Glomerular visceral epithelial cell (primary cell): ENCODE data around the gene APBA3.

ENCODE experiments used
- DNase-seq: peaks from one replicate; pipeline ENCODE4 v3.0.0-alpha.2; 2016; ENCODE audit errors: extremely low spot score

The APBA3 gene, protein sequence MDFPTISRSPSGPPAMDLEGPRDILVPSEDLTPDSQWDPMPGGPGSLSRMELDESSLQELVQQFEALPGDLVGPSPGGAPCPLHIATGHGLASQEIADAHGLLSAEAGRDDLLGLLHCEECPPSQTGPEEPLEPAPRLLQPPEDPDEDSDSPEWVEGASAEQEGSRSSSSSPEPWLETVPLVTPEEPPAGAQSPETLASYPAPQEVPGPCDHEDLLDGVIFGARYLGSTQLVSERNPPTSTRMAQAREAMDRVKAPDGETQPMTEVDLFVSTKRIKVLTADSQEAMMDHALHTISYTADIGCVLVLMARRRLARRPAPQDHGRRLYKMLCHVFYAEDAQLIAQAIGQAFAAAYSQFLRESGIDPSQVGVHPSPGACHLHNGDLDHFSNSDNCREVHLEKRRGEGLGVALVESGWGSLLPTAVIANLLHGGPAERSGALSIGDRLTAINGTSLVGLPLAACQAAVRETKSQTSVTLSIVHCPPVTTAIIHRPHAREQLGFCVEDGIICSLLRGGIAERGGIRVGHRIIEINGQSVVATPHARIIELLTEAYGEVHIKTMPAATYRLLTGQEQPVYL

DNA sequence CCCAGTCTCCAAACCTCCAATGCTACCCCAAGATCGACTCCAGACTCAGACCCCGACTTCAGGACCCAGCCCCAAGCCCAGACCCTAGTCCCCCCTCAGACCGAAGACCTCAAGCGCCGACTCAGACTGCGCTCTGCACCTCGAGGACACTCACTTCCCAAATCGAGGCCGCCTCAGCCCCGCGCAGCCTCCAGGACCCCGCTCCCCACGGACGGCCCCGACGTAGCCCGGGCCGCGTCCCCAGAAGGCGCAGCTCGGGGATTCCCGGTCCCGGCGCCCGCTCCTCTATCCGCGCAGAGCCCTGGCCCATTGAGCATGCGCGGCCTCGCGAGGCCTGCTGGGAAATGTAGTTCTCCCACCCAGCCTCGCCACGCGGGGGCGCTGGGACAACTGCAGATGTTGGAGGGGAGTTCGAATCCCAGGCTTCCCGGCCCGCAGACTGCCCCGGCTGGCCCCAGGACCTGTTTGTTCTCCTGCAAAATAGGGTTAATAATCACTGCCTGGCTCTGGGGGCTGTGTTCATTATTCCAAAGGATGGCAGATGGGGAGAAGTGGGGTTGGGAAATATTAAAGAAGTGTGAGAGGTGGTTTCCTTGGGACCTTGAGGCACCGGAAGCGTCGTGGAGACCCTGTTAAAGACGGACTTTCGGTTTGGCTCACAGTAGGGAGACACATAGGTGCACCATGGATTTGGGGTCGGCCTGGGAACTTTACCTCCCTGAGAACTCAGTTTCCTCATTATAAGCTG is at the start of gene APBA3:
Gene APBA3, minus strand, starts transcription at position 311 of the 748 bp plus-strand sequence. CDS start 1,428 bp downstream, outside the sequence.
- peak; percentile 90 for DNase-seq

DNA sequence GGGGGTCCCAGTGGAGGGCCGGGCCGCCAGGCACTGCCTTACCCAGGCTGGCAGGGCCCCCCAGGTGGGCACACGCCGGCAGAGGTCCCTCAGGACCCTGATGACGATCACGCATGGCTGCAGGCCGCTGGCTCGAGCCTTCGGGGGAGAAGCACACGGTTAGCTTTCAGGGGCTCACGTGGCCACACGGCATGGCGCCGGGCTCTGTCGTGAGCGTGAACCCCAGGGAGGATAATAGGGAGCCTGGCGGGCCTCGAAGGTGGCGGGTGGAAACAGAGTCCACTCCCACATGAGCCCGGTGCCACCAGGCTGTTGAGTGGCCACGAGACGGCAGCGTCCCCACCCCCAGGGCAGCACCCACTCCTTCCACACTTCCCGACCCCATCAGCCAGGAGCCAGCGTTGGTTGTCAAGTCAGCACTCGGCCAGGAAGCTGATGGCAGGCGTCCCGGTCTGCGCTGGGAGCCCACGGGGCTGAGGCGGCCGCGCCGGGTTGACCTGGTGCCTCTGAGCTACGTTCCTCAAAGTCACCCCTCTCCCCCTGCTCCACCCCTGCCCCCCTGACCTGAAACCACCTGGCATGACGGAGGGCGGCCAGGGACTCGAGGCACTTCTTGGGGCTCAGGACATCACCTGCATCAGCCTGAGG is 49.3 kb upstream of the APBA3 start:
- no peak for DNase-seq

DNA sequence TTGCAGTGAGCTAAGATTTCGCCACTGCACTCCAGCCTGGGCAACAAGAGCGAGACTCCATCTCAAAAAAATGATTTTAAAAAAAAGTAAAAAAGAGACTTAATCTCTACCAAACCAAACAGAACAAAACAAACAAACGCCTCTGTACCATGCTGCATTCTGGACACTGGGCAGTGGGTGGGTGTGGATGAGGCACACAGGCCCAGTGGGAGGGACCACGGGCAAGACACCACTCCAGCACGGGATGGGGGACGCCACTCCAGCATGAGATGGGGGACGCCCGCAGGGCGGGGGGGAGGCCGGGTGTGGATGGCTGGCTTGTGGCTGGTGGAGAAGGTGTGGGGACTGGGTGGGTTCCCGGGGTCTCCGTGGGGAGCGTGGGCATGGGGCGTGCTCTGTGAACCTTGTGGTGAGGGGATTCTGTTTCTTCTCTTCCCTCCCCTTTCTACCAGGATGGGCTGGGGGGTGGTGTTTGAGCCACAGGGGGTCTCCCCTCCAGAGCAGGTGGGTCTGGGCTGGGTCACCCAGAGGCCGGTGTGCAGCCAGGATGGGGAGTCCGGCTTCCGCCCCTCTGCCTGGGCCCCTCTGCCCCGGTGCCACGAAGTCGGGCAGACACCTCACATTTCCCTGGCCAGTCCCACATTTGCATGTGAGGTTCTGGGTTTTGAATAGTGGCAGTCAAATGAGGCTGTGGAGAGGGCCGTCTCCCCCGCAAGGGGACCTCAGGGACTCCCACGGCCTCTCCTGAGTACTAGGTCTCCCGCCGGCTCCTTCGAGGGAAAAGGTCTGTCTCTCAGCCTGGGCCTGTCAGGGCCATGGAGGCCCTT is 48.6 kb upstream of the APBA3 start:
- no peak for DNase-seq

DNA sequence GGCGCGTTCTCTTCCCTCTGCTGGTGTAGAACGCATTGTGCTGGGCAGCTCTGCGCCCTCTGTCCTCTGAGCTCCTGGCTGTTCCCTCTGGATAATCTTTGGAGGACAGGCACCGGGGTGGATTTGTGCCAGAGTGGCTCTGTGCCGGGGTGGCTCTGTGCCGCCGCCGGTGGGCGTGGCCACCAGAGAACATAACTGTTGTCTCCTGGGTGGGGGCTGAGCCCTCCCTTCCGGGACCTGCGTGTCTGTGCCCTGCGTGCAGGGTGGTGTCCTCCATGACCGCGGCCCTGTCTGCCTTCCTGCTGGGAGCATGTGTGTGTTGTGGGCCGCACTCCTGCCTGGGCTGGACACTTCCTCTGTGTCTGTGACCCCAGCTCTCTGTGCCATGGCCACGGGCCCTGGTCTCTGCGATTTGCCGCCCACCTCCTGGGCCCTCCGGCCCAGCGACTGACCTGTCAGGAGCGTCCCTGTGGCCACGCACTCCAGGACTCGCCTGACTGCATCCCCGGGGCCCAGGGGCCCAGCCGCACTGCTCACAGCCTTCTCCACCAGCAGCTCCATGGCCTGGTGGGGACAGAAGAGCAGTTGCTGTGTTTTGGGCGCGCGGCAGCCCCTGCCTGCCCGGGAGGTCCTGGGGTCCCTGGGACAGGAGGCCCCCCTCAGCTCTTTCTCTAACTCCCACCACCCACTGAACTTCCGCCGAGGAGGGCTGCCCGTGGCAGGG is 47.1 kb upstream of the APBA3 start:
- DNase-seq, result no peak

DNA sequence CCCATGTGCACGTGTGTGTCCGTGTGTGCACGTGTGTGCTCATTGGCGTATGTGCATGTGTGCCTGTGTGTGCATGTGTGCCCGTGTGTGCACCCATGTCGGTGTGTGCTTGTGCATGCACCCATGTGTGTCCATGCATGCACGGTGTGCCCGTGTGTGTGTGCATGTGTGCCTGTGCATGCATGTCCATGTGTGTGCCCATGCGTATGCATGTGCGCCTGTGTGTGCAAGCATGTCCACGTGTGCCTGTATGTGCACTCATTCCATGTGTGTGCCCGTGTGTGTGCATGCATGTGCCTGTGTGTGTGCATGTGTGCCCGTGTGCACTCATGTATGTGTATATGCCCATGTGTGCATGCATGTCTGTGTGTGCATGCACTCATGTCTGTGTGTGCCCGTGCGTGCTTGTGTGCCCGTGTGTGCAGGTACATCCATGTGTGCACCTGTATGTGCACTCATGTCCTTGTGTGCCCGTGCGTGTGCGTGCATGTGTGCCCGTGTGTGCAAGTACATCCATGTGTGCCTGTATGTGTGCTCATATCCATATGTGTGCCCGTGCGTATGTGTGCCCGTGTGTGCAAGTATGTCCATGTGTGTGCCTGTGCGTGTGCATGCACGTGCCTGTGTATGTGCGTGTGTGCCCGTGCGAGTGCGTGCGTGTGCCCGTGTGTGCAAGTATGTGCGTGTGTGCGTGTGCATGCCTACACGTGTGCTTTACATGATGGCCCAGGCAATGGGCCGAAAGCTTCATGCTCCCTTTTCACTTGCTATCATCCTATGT is 46.3 kb upstream of the APBA3 start:
- DNase-seq, result no peak

DNA sequence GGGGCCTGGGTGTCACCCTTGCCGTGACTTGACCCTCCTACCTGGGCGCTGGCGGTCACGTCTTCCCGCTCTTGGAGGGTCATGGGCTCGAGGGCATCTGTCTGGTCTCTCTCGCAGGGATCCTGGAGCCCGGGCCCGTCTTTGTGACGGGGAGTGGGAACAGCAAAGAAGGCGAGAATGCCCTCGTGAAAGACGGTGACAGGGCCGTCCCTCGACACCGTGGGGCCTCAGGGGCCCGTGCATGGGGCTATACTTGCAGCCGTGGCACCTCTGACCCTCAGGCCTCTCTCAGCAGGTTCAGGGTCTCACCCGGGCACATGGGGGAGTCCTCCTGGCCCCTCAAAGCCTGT is 45.6 kb upstream of the APBA3 start:
- no peak for DNase-seq

DNA sequence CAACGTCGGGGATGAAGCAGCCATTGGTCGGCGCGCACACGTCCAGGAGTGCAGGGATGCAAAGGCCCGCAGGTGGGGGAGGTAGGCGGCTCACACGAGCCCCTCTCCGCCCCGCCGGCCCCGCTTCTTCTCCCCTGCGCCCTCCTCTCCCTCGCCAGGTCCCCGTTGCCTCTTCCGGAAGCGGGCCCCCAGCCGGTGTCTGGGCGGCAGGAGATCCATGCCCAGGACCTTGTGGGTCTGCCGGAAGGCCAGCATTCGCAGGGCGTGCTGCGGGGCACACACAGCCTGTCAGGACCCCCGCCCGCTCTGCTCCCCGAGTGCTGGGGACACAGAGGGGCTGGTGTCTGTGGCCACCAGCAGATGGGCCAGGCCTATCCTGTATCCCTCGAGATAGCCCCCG is 44.4 kb upstream of the APBA3 start:
- no peak for DNase-seq

DNA sequence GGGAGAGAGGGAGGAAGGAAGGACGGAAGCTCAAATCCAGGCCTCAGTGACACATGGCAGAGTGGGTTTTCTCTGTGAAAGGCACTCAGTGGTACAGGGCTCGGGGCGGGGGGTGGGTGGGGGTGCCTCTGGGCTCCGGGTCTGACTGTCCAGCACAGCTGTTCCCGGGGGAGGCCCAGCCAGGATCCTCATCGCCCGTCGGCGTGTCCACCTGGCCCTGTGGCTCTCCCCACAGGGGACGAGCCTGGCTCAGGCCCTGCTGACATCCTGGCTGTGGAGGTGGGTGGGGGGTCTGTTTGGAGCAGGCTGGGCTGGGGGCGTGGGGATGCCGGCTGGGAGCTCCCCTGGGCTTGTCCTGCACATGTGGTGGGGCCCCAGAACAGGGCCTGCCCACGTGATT is 42.9 kb upstream of the APBA3 start:
- DNase-seq, result no peak

DNA sequence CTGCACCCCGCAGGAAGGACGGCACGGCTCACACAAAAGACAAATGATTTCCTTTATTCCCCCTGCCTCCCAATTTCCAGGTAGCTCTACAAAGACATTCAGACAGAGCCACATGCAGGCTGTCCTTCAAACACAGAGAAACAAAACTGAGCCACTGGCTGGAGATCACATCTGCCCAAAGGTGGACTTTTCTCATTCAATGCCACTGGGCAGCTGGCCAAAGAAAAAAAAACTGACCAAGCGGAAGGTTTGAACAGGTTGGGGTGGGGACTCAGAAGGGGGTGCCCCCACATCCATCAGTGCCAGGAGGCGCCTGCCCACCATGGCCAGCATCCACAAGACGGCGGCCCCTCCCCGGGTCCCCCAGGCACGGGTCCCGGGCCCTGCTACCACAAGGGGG is 42.5 kb upstream of the APBA3 start:
- DNase-seq, result no peak

DNA sequence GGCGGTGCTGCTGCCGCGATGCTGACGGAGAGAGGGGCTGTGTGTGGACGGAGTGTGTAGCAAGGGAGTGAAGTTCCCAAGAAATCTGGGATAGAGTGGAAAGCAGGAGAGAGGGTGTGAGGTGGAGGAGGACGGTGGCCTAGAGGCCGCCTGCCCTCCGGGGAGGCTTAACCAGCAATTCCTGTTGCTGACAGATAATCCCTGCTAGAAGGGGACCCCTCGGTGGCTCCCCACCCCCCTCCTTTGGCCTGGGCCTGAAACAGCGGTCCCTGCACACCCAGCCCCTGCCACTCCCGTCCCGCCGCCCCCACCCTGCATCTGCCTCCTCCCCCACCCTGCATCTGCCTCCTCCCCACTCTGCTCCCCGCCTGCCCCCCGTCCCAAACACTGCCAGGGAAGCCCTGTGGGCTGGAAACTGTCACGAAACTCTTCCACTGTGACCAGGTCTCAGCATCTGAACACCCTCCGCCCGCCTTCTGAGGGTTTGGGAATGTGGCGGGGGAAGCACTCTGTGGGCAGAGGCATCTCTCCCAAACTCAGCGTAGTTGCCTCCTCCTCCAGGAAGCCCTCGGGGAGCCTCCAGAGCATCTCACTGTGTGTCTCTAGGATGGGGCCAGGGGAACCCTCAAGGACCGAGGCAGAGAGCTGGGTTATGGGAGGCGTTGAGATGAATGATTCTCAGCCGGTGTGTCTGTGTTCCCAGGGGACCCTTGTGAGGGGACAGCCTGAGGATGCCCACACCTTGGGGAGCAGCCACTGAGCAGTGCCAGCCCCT is 41.8 kb upstream of the APBA3 start:
- no peak for DNase-seq

DNA sequence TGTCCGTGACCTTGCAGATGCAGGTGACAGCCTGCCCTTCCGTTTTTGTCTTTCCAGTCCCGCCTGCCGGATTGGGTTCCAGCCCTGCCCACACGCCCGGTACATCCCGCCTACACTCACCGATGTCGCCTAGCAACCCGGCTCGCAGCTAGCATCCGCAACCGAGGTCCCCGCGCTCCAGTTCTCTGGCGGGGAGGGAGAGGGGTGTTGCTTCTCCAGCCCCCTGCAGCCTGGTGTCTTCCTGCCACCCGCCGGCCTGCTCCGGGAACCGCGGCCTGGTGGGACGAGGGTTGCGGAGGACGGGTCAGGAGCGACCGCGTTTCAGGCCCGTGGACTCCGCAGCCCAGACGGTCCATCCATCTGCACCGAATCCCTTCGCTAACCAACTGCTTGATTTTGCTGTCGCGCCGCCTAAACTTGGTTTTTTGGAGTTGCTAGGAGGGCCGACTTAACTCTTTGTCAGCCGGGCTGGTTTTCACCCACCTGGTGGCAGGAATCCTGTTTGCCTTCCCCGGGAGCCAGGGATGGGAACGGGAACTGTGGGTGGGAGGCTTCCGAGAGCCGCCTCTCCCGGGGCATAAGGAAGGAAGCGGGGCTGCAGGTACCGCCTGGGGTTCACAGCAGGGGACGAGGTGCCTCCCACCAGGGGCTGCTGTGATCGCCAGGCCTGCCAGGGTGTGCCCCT is 40.1 kb upstream of the APBA3 start:
- no peak for DNase-seq

DNA sequence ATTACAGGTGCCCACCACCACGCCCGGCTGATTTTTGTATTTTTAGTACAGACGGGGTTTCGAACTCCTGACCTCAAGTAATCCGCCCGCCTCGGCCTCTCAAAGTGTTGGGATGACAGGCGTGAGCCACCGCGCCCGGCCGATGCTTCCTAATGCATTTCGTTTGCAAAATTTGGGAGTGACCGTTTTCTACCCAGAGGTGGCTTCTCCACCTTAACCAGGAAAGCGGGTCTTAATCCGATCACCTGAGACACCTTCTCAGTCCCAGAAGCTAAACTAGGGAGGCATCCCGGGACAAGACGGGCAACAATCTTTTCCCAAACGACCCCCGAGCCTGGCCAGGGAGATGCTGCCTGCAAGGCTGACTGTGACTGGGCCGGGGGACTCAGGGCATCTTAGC is 39.5 kb upstream of the APBA3 start:
- DNase-seq, result no peak

DNA sequence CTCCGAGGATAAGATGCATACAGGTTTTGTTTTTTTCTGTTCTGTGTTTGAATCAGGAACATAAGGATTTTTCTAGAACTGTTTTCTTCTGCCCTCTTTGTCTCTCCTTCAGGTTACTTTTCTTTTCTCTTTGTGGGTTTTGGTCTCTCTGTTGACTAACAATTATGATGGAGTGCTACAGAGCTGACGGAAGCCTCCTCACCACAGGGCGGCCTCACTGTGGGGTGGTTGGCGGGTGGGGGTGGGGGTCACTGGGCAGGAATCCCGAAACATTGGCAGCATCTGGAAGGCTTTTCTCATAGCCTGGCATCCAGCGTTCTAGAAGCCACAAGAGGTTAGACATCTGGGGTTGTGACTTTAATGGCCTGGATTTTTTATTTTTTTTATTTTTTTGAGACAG is 36.6 kb upstream of the APBA3 start:
- no peak for DNase-seq

DNA sequence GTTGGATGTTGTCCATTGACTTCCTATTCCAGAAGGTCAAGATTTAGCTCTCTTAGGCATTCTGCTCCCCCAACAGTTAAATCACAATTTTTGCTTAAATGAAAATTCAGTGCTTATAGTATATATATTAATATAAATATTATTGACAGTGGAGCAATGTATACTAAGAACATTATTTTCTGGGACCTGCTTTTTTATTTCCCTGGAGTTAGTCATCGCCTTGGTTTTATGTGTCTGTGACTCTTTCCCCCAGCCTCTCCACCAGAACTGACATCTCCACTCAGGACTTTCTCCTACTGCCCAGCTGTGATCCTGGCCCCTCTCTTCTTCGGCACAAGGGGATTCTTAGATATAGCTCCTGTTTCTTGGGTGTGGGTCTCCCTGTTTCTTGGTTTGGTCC is 34.9 kb upstream of the APBA3 start:
- DNase-seq, result no peak

DNA sequence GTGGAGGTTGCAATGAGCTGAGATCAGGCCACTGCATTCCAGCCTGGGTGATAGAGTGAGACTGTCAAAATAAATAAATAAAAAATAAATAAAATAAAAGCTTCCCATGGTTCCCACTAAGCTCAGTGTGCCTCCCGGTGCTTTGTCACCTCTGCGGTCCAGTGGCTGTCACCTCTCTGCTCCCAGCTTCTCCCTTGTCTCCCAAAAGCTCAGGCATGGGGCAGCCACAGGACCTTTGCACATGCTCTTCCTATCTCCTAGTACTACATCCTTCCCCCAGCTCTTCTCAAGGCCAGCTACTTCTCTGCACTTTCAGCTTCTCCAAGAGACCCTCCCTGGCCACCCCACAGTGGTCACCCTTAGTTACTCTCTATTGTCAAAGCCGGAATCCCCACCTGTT is 32.3 kb upstream of the APBA3 start:
- DNase-seq, result no peak

DNA sequence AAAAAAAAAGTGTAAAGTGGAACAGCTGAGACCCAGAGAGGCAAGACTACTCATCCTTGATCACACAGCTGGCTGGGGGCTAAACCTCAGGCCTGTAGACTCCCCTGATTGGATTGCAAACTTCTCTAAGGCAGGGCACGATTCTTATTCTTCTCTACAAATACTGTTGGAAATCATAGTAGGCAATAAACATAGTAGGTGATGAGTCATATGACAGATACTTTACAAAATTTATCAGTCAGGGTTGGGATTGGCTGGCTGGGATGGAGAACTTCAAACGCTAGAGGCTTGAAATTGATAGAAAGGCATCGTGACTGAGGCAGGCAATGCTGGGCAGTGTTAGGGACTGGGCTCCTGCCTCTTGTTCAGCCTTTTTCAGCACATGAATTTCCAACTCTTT is 30.6 kb upstream of the APBA3 start:
- no peak for DNase-seq

DNA sequence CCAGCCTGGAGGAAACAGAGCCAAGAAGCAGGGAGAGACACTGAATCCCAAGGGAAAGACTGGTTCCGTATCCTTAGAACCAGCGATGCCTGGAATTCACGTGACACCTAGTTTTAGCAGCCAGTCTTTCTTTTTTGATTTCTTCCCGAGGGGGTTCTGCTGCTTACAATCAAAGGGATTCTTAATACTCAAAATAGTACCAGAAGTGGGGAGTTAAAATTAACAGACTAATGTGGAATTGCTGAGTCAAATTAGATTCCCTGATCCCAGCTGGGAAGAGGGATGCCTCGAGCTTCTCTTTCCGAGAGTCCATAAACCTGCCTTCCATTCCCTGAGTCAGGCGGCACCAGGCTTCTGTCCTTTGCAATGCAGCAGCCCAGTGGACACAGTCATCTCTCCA is 29.4 kb upstream of the APBA3 start:
- DNase-seq, result no peak

DNA sequence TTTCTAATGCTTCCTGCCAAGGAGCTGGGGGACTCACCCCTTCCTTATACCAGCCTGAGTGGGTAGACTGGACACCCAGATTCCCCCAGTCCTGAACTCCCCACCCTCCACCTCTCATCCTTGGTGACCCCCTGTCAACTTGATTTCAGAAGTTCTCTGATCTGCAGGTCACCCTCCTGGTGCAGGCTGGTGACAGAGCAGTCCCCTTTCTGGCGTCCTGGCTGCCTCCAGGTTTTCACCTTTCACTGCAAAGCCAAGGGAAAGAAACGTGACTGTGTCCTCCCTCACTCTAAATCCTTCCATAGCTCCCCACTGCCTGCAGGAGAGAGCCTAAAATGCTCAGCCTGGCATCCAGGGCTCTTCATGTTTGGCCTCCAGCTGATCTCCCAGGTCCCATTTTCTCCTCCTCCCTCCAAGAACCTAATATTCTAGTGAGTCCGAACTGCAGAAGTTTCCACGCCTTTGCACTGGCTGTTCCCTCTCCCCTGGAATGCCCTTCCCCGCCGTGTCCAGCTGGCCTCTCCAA is 28.8 kb upstream of the APBA3 start:
- no peak for DNase-seq
